Right forelimb (tissue), 1 donor: ENCODE data around the gene CACNA1F.

Experiments used
- DNase-seq: peaks from one replicate; pipeline ENCODE4 v3.0.0-alpha.2; 2018

The CACNA1F gene

DNA sequence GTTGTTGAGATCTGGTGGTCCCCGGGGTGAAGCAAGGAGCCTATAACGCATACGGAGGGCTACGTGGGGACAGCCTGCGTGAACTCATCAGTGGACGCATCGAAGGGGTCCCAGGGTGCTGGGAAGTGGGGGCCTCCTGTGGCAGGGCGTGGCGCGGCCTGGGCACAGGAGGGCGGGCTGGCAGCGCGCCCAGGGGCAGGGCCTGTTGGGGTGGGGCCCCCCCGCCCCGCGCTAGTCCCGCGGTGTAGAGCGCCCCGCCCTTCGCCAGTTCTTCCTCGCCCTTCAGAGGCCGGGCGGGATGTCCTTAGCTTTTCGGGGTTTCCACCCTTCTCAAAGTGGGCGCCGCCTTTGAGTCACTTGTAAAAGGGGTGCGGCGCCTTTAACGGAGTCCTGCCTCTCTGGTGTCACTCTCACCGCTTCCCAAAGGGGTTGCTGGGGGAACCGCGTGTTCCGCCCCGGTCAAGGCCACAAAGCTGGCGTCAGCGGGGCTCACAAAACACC lies 60.8 kb downstream of the CACNA1F start:
- DNase-seq = no peak

GRCh38 chrX:49171752-49172279 lies 61.3 kb downstream of the CACNA1F start, which contains the start of gene PLP2:
Gene PLP2, plus strand, starts transcription at chrX:49171898. Its CDS starts 103 bp downstream, at chrX:49172001.
- peak; percentile 62 for DNase-seq

DNA sequence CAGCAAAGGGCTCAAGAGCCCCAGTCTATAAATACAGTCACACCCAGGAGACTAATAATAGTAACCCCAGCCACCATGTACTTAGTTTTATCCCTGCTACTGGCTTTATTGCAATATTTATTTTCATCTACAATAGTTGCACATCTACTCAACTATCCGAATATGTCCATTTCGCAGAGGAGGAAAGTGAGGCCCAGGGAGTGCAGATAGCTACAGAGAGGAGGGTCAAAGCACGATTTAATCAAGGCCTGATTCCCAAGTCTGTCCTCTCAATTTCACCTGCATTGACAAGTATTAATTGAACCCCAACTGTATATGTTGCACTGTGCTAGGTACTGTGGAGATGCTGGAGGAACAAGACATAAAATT lies 65.4 kb downstream of the CACNA1F start:
- DNase-seq = no peak

DNA sequence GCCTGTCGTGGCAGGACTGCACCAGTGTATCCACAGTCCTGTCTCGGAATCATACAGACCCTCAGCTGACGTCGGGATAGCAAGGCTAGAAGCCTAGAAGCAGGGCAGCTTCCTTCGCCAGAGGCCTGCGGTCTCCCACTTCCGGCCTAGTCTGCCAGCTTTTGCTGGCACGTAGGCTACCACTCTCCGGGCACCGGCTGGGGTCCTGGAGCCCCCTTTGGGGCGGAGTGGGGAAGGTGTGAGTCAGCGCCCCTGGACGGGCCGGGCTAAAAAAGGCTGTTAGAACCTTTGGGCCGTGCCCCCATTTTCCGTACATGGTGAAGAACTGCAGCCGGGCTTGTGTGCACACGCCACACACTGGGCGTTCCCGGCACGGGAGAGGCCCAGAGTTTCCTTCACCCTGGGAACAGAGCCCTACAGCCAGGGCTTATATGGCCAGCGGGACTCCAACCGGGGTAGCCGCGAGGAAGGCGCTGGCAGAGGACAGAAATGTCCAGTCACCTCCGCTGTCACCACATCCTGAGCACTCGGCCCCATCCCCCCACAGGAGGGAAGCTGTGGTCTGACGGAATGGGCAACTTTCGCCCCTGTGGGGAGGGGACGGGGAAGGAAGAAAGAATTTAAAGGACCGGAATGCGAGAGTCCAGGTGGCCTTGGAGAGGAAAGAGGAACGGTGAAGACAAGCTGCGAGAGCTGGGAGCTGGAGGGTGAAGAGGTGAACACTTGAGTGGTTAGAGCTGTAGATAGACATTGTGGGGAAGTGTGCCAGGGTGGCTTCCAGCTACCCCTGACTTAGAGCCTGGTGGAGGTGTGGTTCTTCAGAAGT lies 66.0 kb downstream of the CACNA1F start:
- DNase-seq = peak; percentile 77

- peak; percentile 81 for DNase-seq
Measured at GRCh38 chrX:49165901-49166881, 66.9 kb downstream of the CACNA1F start.

DNA sequence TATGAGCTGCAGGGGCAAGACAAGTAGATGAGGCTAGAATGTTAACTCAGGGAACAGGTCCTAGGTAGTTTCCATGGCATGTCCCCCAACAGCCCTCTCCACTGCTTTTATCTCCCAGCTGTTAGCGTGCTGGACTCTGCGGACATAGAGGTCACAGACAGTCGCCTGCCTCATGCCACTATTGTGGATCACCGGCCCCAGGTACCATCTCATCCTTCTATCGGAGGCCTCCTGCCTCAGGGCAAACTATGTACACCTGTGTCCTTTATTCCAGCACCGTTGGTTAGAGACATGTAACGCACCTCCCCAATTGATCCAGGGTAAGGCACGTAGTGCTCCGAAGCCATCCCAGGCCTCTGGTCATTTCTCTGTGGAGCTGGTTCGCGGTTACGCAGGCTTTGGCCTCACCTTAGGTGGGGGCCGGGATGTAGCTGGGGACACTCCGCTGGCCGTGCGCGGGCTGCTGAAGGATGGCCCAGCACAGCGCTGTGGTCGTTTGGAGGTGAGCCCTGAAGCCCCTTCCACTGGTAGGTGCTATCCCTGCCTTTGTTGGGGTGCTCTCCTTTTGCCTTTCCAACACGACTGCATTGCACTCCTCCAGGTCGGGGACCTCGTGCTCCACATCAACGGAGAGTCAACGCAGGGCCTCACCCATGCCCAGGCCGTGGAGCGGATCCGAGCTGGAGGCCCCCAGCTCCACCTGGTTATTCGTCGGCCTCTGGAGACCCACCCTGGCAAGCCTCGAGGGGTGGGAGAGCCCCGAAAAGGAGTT lies 68.4 kb downstream of the CACNA1F start:
- DNase-seq = no peak

- peak; percentile 88 for DNase-seq
Measured at GRCh38 chrX:49163555-49164419, 69.4 kb downstream of the CACNA1F start.

DNA sequence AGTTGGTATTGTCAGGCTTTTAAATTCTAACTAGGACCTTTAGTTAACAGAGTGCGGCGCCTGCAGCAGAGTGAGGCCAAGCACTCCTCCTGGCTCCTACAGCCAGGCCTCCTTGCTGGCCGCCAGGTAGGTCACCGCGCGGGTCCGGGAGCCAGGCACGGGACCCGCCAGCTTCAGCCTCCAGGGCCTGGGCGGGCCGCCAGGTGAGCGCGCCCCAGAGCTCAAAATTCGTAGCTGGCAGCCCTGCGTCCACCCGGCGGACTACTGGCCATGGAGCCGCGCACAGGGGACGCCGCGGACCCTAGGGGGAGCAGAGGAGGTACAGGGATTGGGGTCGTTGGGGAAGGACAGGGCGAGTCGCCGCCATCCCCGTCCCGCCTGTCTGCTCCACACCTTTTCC lies 70.5 kb downstream of the CACNA1F start, which contains the start of gene MAGIX:
TSS of gene MAGIX (plus strand) at position 139 of the 400 bp plus-strand sequence. CDS start at position 271, 132 bp downstream.
- DNase-seq = no peak

DNA sequence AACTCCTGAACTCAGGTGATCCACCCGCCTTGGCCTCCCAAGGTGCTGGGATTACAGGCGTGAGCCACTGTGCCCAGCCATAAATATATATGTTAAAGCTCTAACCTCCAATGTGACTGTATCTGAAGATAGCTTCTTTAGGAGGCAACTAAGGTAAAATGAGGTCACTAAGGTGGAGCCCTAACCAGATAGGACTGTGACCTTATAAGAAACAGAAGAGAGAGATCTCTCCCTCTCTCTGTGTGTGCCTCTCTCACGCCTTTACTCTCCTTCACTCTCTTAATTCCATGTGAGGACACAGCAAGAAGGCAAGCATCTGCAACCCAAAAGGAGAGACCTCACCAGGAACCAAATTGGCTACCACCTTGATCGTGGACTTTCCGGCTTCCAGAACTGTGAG lies 71.5 kb downstream of the CACNA1F start:
- no peak for DNase-seq

DNA sequence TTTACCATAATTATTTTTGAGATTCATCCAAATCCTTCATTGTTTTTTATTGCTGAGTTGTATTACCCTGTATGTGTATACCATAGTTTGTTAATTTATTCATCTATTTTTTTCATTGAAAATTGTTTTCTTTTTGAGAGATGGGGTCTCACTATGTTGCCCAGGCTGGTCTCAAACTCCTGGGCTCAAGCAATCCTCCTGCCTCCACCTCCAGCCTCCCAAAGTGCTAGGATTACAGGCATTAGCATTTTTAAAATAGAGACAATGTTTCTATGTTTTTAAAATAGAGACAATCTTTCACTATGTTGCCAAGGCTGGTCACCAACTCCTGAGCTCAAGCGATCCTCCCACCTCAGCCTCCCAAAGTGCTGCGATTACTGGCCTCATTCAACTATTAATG lies 72.2 kb downstream of the CACNA1F start:
- no peak for DNase-seq

GRCh38 chrX:49157194-49157593 lies 75.9 kb downstream of the CACNA1F start:
- DNase-seq = no peak

- DNase-seq = peak; percentile 91
Measured at GRCh38 chrX:49155900-49156837, 77.0 kb downstream of the CACNA1F start.

- no peak for DNase-seq
Measured at GRCh38 chrX:49155243-49155899, 77.8 kb downstream of the CACNA1F start.
